22Rv1 (cell line): ENCODE data around the gene TPCN2.

Source experiments
- H3K27ac ChIP-seq: fragments of 450-650 bp; 2 replicates; pipeline ENCODE4 v1.5.1; 2017
- ZFX ChIP-seq: fragments of 450-650 bp; IDR thresholded peaks from 2 replicates; pipeline ENCODE4 v1.6.1; 2017; ENCODE audit warnings: antibody characterized with exemption, borderline replicate concordance
- TF ChIP-seq, protein P1 (sequence below): fragments of 450-650 bp; IDR thresholded peaks from 2 replicates; pipeline ENCODE4 v1.5.1; 2017; ENCODE audit warnings: mild to moderate bottlenecking

The TPCN2 gene

DNA sequence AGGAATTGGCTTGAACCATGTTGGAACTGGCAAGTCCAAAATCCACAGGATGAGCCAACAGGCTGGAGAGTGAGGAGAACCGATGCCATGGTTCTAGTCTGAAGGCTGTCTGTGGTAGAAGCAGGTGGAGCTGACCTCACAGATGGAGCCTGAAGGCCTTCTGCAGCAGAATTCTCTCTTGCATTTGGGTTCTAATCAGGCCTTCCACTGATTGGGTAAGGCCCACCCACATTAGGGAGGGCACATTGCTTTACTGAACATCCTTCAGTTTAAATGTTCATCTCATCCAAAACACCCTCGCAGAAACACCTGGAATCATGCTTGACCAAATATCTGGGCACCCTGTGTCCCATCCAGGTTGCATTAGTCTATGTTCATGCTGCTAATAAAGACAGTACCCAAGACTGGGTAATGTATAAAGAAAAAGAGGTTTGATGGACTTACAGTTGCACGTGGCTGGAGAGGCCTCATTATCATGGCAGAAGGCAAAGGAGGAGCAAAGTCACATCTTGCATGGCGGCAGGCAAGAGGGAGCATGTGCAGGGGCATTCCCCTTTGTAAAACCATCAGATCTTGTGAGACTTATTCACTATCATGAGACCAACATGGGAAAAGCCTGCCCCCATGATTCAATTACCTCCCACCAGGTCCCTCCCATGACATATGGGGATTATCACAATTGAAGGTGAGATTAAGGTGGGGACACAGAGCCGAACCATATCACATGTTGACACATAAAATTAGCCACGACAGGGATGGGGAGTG is 122.9 kb downstream of the TPCN2 start:
- TF ChIP-seq ZFX, result no peak
- TF ChIP-seq, protein P1, sequence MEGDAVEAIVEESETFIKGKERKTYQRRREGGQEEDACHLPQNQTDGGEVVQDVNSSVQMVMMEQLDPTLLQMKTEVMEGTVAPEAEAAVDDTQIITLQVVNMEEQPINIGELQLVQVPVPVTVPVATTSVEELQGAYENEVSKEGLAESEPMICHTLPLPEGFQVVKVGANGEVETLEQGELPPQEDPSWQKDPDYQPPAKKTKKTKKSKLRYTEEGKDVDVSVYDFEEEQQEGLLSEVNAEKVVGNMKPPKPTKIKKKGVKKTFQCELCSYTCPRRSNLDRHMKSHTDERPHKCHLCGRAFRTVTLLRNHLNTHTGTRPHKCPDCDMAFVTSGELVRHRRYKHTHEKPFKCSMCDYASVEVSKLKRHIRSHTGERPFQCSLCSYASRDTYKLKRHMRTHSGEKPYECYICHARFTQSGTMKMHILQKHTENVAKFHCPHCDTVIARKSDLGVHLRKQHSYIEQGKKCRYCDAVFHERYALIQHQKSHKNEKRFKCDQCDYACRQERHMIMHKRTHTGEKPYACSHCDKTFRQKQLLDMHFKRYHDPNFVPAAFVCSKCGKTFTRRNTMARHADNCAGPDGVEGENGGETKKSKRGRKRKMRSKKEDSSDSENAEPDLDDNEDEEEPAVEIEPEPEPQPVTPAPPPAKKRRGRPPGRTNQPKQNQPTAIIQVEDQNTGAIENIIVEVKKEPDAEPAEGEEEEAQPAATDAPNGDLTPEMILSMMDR, result no peak
- H3K27ac ChIP-seq, result no peak overlapping the region

DNA sequence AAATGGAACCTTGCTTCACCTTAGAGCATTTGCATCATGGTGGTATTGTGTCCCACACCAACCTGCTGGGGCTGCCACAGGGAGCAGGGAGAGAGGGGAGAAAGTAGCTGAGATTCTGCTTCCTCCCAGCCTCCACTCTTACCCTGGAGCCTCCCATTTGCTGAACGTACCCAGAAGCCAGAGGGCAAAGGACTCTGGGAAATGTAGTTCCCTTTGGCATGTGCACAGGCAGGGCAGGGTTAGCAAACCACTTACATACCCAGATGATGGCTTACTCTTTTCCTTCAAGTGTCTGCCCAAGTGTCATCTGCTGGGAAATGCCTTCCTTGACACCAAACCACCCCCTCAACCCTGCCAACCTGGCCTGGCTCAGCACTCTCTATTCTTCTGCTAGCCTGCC is 123.9 kb downstream of the TPCN2 start:
- H3K27ac ChIP-seq, result no peak overlapping the region
- TF ChIP-seq, protein P1, result no peak
- TF ChIP-seq ZFX, result no peak

DNA sequence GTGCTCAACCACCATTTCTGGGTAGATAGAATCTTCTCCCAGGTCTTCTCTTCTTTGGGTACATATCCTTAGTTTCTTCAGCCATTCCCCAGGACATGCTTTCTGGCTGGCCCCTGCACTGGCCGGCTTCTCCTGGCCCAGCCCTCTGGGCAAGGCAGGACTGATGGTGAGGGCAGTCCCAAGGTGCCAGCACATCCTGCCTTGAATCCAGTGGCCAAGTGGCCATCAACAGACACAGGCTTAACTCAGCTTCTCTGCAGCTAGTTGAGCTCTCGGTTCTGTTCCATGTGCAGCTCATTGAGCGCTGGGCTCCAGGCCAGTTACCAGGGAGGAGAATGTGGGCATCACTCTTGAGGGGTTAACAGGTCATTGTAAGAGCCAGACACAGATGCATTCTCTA is 124.6 kb downstream of the TPCN2 start:
- no peak for TF ChIP-seq ZFX
- TF ChIP-seq, protein P1, result no peak
- no peak overlapping the region for H3K27ac ChIP-seq

DNA sequence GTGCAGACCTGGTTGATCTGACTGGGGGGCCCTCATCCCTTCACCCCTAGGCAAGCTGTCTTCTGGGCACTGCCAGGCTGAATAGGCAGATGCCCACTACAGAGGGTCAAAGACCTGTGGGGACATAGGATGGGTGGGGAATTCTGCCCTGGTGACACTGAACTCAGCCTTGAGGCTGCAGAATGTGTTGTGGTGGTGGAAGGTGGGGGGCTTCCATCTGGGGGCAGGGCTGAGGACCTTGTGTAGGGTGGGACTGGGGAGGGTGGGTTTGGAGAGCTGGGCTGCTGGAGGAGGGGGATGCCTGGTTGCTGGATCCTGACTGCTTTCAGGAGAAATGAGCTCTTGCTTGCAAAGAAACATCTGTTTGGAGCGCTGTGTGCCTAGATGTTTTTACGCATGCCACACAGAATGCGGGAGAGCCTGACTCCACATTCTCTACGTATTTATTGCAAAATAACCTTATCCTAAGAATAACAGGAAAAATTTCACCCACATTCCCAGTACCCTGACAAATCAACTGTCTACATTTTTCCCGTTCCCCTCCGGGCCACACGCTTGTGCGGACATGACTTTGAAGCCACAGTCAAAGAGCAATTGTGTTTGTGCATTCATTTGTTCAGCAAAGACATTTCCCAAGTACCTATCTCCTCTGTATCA is 125.3 kb downstream of the TPCN2 start:
- TF ChIP-seq ZFX, result no peak
- TF ChIP-seq, protein P1, result no peak
- no peak overlapping the region for H3K27ac ChIP-seq

DNA sequence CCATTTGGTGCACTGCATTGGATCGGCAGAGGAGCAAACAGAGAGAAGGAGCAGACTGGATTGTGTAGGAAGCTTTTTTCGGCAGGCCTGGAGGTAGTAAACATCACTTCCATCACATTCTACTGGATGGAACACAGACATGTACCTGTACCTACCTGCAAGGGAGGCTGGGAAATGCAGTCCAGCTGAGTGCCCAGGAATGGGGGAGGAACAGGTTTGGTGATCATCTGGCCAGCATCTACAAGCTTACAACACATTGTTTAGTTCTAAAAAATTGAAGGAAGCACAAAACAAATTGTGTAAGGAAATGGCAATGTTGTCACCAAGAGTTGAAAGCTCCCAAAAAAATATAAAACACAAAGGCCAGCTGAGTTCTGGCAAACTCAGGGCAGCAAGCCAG is 126.1 kb downstream of the TPCN2 start:
- TF ChIP-seq, protein P1, result no peak
- no peak for TF ChIP-seq ZFX
- no peak overlapping the region for H3K27ac ChIP-seq

DNA sequence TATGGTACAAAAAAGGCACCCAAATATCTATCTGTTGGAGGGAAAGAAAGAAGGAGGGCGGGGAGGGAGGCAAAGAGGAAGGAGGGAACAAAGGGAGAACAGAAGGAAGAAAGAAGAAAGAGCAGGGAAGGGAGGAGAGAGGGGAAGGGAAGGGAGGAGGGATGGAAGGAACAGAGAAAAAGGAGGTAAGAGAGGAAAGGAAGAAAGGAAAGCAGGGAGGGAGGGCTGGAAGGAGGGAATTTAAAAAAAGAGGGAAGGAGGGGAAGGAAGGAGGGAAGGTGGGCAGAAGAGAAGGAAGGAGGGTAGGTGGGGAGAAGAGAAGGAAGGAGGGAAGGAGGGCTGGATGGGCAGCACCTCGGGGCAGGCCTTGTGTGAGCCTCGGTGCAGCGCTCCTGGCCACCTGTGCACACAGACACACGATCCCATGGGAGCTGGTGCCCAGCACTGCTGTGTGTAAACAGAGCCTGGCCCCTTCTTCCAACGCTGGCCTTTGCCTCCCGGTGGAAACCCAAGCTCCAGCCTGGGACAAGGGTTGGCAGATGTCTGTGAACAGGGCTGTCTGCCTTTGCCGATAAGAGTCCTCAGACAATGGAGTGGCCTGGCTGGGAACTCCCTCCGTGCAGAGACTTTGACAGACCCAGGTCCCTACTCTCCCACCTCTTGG is 130.2 kb downstream of the TPCN2 start:
- H3K27ac ChIP-seq, result no peak overlapping the region
- no peak for TF ChIP-seq ZFX
- TF ChIP-seq, protein P1, result no peak

DNA sequence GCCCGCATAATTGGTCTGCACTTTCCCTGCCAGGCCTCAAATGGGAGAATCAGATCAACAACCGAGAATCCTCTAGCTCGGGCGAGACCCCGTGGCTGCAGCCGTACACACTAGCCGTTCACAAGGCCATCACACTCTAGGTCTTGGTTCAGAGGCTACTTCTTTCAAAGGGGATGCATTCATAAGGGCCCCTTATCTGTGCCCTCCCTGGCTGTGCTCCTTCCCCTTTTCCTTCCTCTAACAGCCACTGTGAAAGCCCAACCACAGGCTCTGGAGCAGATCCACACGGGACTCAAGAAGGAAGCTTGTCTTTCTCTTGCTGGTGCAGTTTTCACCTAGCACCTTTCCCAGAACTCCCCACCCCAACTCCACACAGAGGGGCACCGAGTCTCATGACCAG is 131.5 kb downstream of the TPCN2 start:
- TF ChIP-seq ZFX, result no peak
- TF ChIP-seq, protein P1, result no peak
- no peak overlapping the region for H3K27ac ChIP-seq
